Hepatocyte (in vitro differentiated cells): ENCODE data around the gene MAPKBP1. TPM values are rescaled to one million over a fixed set of nuclear protein-coding genes. Genes with fewer than 3 reads are reported as not detected.

Experiments used
- DNase-seq: peaks from one replicate; pipeline ENCODE4 v3.0.0-alpha.2; 2016; ENCODE audit warnings: low spot score
- H2AFZ ChIP-seq: fragments of 200-600 bp; sonication (generic); 2 replicates; pipeline ENCODE4 v1.6.0; 2016; ENCODE audit warnings: antibody characterized with exemption, mild to moderate bottlenecking
- H3K27ac ChIP-seq: fragments of 200-600 bp; sonication (generic); 2 replicates; pipeline ENCODE4 v1.5.1; 2016; ENCODE audit warnings: mild to moderate bottlenecking
- H3K27me3 ChIP-seq: fragments of 200-600 bp; sonication (generic); 2 replicates; pipeline ENCODE4 v1.6.1; 2016
- H3K36me3 ChIP-seq: fragments of 200-600 bp; sonication (generic); replicated peaks from 2 replicates; pipeline ENCODE4 v1.5.1; 2016; ENCODE audit warnings: low read depth; ENCODE audit not compliant: insufficient read depth
- H3K4me1 ChIP-seq: fragments of 200-600 bp; sonication (generic); 2 replicates; pipeline ENCODE4 v1.5.1; 2016; ENCODE audit warnings: mild to moderate bottlenecking, moderate library complexity; ENCODE audit not compliant: insufficient read depth
- H3K4me2 ChIP-seq: fragments of 200-600 bp; sonication (generic); 2 replicates; pipeline ENCODE4 v1.6.0; 2016
- H3K4me3 ChIP-seq: fragments of 200-600 bp; sonication (generic); 2 replicates; pipeline ENCODE4 v1.5.1; 2016; ENCODE audit warnings: mild to moderate bottlenecking
- H3K79me2 ChIP-seq: fragments of 200-600 bp; sonication (generic); 2 replicates; pipeline ENCODE4 v1.6.0; 2017; ENCODE audit warnings: mild to moderate bottlenecking
- H3K9me2 ChIP-seq: fragments of 200-600 bp; sonication (generic); replicated peaks from 2 replicates; pipeline ENCODE4 v1.6.0; 2017; ENCODE audit warnings: mild to moderate bottlenecking; ENCODE audit not compliant: insufficient read depth
- H3K9me3 ChIP-seq: fragments of 200-600 bp; sonication (generic); 2 replicates; pipeline ENCODE4 v1.5.1; 2016; ENCODE audit warnings: low read depth, mild to moderate bottlenecking
- H4K20me1 ChIP-seq: fragments of 200-600 bp; sonication (generic); 2 replicates; pipeline ENCODE4 v1.6.0; 2016; ENCODE audit warnings: mild to moderate bottlenecking; ENCODE audit not compliant: insufficient read depth, poor library complexity, severe bottlenecking
- EZH2 ChIP-seq: fragments of 200-600 bp; sonication (generic); IDR thresholded peaks from 2 replicates; pipeline ENCODE4 v1.6.1; 2016; ENCODE audit warnings: antibody characterized with exemption, mild to moderate bottlenecking, borderline replicate concordance
- EZH2phosphoT487 ChIP-seq: fragments of 200-600 bp; sonication (generic); IDR thresholded peaks from one replicate; pipeline ENCODE4 v1.6.1; 2018; ENCODE audit warnings: antibody characterized with exemption, mild to moderate bottlenecking, low read depth, moderate library complexity; ENCODE audit not compliant: unreplicated experiment, severe bottlenecking
- WGBS: methylation state at CpG from one replicate; pipeline ENCODE4 v1.1.6; 2016; ENCODE audit warnings: low lambda C conversion rate; ENCODE audit errors: missing lambda C conversion rate; 5-methylcytosine and 5-hydroxymethylcytosine counted together
- polyA plus RNA-seq: library from polyadenylated mRNA; unstranded; fragments of >200 nt; fragmentation: Nextera tagmentation; extraction: Ambion mirVana; gene quantifications from 2 replicates; pipeline ENCODE4 v1.2.1, GENCODE V29; 2016
- total RNA-seq: library from RNA; depleted of rRNA; stranded (reverse); fragments of >200 nt; gene quantifications from 2 replicates; pipeline ENCODE4 v1.2.3, GENCODE V29; 2014
- TF ChIP-seq, protein P1 (sequence below): fragments of 200-600 bp; sonication (generic); IDR thresholded peaks from 2 replicates; pipeline ENCODE4 v1.5.1; 2016; ENCODE audit warnings: antibody characterized with exemption, mild to moderate bottlenecking; ENCODE audit not compliant: poor library complexity

MAPKBP1 gene
- total and polyA plus RNA-seq, 2 experiments from 2014 or later, result 18.6 to 24.5 TPM

DNA sequence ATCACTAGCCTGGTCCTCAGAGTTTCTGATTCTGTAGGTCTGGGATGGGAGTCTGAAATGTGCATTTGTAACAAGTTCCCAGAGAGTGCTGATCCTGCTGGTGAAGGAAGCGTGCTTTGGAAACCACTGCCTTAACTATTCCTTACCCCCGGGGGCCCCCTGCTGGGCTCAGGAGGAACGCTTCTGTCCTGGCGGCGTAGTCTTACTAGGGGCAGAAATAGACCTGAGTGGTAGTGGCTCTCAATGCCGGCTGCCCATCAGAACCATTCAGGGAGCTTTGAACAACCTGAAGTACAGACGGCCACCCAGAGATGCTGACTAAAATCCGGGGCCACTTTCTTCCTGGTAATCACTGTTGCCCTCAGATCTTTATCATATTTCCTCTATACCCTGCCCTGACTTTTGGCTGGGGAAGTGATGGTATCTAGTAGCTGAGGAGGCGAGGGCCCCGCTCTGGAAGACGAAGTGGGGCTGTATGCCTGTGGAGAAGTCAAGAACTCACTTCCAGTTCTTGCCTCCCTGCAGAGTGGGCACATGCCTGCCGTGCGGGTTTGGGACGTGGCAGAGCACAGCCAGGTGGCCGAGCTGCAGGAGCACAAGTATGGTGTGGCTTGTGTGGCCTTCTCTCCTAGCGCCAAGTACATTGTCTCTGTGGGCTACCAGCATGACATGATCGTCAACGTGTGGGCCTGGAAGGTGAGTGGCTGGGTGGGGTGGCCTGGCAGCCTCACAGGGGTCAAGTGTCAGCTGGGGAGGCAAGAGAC, 37.3 kb downstream of the MAPKBP1 start:
- no peak overlapping the region for H2AFZ ChIP-seq
- no peaks in the 10 kb centered on the region for H3K4me1 ChIP-seq
- H3K27me3 ChIP-seq, result no peaks in the 10 kb centered on the region
- H3K9me3 ChIP-seq, result no peaks in the 10 kb centered on the region
- 55% methylated on average over 17 of the region's 18 CpGs for WGBS
- H3K4me3 ChIP-seq, result no peak overlapping the region
- no peak overlapping the region for H3K4me2 ChIP-seq
- H4K20me1 ChIP-seq, result no peaks in the 10 kb centered on the region
- DNase-seq, result peak; percentile 93
- H3K27ac ChIP-seq, result no peak overlapping the region
- no peaks in the 10 kb centered on the region for H3K36me3 ChIP-seq
- peaks cover 9% of the 10 kb centered on the region for H3K79me2 ChIP-seq
- H3K9me2 ChIP-seq, result no peaks in the 10 kb centered on the region
- TF ChIP-seq, protein P1, sequence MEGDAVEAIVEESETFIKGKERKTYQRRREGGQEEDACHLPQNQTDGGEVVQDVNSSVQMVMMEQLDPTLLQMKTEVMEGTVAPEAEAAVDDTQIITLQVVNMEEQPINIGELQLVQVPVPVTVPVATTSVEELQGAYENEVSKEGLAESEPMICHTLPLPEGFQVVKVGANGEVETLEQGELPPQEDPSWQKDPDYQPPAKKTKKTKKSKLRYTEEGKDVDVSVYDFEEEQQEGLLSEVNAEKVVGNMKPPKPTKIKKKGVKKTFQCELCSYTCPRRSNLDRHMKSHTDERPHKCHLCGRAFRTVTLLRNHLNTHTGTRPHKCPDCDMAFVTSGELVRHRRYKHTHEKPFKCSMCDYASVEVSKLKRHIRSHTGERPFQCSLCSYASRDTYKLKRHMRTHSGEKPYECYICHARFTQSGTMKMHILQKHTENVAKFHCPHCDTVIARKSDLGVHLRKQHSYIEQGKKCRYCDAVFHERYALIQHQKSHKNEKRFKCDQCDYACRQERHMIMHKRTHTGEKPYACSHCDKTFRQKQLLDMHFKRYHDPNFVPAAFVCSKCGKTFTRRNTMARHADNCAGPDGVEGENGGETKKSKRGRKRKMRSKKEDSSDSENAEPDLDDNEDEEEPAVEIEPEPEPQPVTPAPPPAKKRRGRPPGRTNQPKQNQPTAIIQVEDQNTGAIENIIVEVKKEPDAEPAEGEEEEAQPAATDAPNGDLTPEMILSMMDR, result peak; percentile 92
- TF ChIP-seq EZH2, result no peak

GRCh38 chr15:41812820-41813375, 38.6 kb downstream of the MAPKBP1 start:
- Histone ChIP-seq H3K79me2 (peaks cover 7% of the 10 kb centered on the region), H2AFZ (no peak overlapping the region), H3K9me2 (no peaks in the 10 kb centered on the region), H3K9me3 (no peaks in the 10 kb centered on the region), H3K4me3 (no peak overlapping the region), H4K20me1 (no peaks in the 10 kb centered on the region), H3K4me2 (no peak overlapping the region), H3K27me3 (no peaks in the 10 kb centered on the region), H3K27ac (no peak overlapping the region), H3K36me3 (no peaks in the 10 kb centered on the region), H3K4me1 (no peaks in the 10 kb centered on the region)
- no peak for TF ChIP-seq EZH2phosphoT487
- TF ChIP-seq EZH2, result no peak
- TF ChIP-seq, protein P1, result no peak
- 99% methylated on average over 11 of the region's 11 CpGs for WGBS
- DNase-seq, result no peak

- no peak for DNase-seq
- Histone ChIP-seq H4K20me1 (no peaks in the 10 kb centered on the region), H3K79me2 (peaks cover 7% of the 10 kb centered on the region), H3K9me3 (no peaks in the 10 kb centered on the region), H3K4me2 (no peak overlapping the region), H3K36me3 (no peaks in the 10 kb centered on the region), H3K4me3 (no peak overlapping the region), H3K27ac (no peak overlapping the region), H2AFZ (no peak overlapping the region), H3K9me2 (no peaks in the 10 kb centered on the region), H3K27me3 (no peaks in the 10 kb centered on the region), H3K4me1 (no peaks in the 10 kb centered on the region)
- 94% methylated on average over 8 of the region's 8 CpGs for WGBS
- TF ChIP-seq EZH2 (no peak), EZH2phosphoT487 (no peak)
- TF ChIP-seq, protein P1, result no peak
These were observed 39.1 kb downstream of the MAPKBP1 start for GRCh38 chr15:41813426-41813825.
